Smooth muscle cell of the pulmonary artery (primary cell): Measurements from ENCODE around the gene ERCC6. TPM values are rescaled to one million over a fixed set of nuclear protein-coding genes. Genes with fewer than 3 reads are reported as not detected.

Experiments
- total RNA-seq: library from RNA; depleted of rRNA; stranded (reverse); fragments of >200 nt; gene quantifications from 2 replicates; pipeline ENCODE4 v1.2.3, GENCODE V29; 2014

The ERCC6 gene
- total RNA-seq: 74.6 and 90.2 TPM in 2 replicates

GRCh38 chr10:49538381-49539319, at the start of gene ERCC6:
Gene ERCC6, minus strand, starts transcription at chr10:49539121.

Other genes starting within 250 kb of the ERCC6 start
- gene C10orf71, start 240.0 kb downstream of the ERCC6 start, total RNA-seq: not detected in 2 replicates
- not detected in 2 replicates for gene DRGX, start 143.0 kb downstream of the ERCC6 start, total RNA-seq
- gene SLC18A3, start 71.2 kb upstream of the ERCC6 start, total RNA-seq: not detected in 2 replicates
- gene CHAT, start 74.9 kb upstream of the ERCC6 start, total RNA-seq: not detected in 2 replicates
- gene C10orf53, start 140.5 kb upstream of the ERCC6 start, total RNA-seq: not detected in 2 replicates
- gene OGDHL, start 223.2 kb upstream of the ERCC6 start, total RNA-seq: 0.26 and 1.7 TPM in 2 replicates